ENCODE measurements around the gene AHNAK2.

GRCh38 chr14:104969741-104970230, 8.4 kb downstream of the AHNAK2 start:
- TF ChIP-seq ARNTL (CRISPR knock-in tag; IDR thresholded peaks at IDR 0.05; ENCODE audit: borderline replicate concordance, low read depth) (no peak), RARB (CRISPR knock-in tag; IDR thresholded peaks at IDR 0.05) (no peak), ZFP30 (CRISPR knock-in tag; IDR thresholded peaks at IDR 0.05) (no peak), TOX (CRISPR knock-in tag; IDR thresholded peaks at IDR 0.05; ENCODE audit: borderline replicate concordance) (no peak)

Data from SK-N-SH treated with all-trans-retinoic acid at 6 μM for 48 hours (cell line).